ENCODE data around the gene MUC5B. TPM values are rescaled to one million over a fixed set of nuclear protein-coding genes. Genes with fewer than 3 reads are reported as not detected.

The MUC5B gene
- total RNA-seq, 1 donor from 2014 or later = not detected

- DNase-seq (ENCODE audit: low read depth) = no peak
- H3K4me3 ChIP-seq (ENCODE audit: low read depth, low read length) = no peak overlapping the region
- TF ChIP-seq CTCF (conservative IDR thresholded peaks at IDR 0.05; ENCODE audit: low read depth, low read length) = no peak
These were observed 62.5 kb downstream of the MUC5B start for GRCh38 chr11:1285316-1285744.

DNA sequence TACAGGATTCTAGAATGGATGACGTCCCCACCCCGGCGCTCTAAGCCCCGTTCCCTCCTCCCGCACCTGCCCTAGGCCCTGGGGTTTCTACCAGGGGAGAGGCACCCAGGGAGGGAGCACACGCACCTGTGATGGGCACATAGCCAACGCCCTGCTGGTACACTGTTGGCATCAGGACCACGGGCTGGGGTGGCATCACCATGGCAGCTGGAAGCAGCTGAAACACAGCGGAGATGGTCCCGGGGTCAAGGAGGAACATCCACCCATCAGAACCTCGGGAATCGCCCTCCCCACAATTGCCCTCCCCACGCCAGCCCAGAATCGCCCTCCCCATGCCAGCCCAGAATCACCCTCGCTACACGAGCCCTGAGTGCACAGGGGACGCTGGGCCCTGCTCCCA is 63.0 kb downstream of the MUC5B start:
- DNase-seq (ENCODE audit: low read depth) = no peak
- no peak for TF ChIP-seq CTCF (conservative IDR thresholded peaks at IDR 0.05; ENCODE audit: low read depth, low read length)
- H3K4me3 ChIP-seq (ENCODE audit: low read depth, low read length) = no peak overlapping the region

- DNase-seq (ENCODE audit: low read depth) = no peak
- H3K4me3 ChIP-seq (ENCODE audit: low read depth, low read length) = no peak overlapping the region
- no peak for TF ChIP-seq CTCF (conservative IDR thresholded peaks at IDR 0.05; ENCODE audit: low read depth, low read length)
These were observed 65.1 kb downstream of the MUC5B start for GRCh38 chr11:1287928-1288327.

- no peak for DNase-seq (ENCODE audit: low read depth)
- TF ChIP-seq CTCF (conservative IDR thresholded peaks at IDR 0.05; ENCODE audit: low read depth, low read length) = no peak
- H3K4me3 ChIP-seq (ENCODE audit: low read depth, low read length) = no peak overlapping the region
These were observed 65.7 kb downstream of the MUC5B start for GRCh38 chr11:1288426-1289151.

- no peak overlapping the region for H3K4me3 ChIP-seq (ENCODE audit: low read depth, low read length)
- no peak for TF ChIP-seq CTCF (conservative IDR thresholded peaks at IDR 0.05; ENCODE audit: low read depth, low read length)
- no peak for DNase-seq (ENCODE audit: low read depth)
These were observed 66.5 kb downstream of the MUC5B start for GRCh38 chr11:1289211-1289935.

- TF ChIP-seq CTCF (conservative IDR thresholded peaks at IDR 0.05; ENCODE audit: low read depth, low read length) = no peak
- no peak overlapping the region for H3K4me3 ChIP-seq (ENCODE audit: low read depth, low read length)
- no peak for DNase-seq (ENCODE audit: low read depth)
These were observed 67.5 kb downstream of the MUC5B start for GRCh38 chr11:1290052-1291040.
